Endodermal cell (in vitro differentiated cells): ENCODE data around the gene HERPUD1. TPM values are rescaled to one million over a fixed set of nuclear protein-coding genes. Genes with fewer than 3 reads are reported as not detected.

ENCODE experiments used
- DNase-seq: peaks from one replicate; pipeline ENCODE4 v3.0.0-alpha.2; 2017
- H3K27ac ChIP-seq: 2 replicates; pipeline ENCODE4 v1.5.1; 2013; ENCODE audit warnings: mild to moderate bottlenecking, low read depth, low read length, moderate library complexity
- H3K27me3 ChIP-seq: 2 replicates; pipeline ENCODE4 v1.6.1; 2013; ENCODE audit warnings: mild to moderate bottlenecking, low read length, moderate library complexity; ENCODE audit not compliant: insufficient read depth, control insufficient read depth, poor library complexity, severe bottlenecking
- H3K36me3 ChIP-seq: 2 replicates; pipeline ENCODE4 v1.7.0; 2013; ENCODE audit warnings: mild to moderate bottlenecking, low read length, moderate library complexity; ENCODE audit not compliant: control insufficient read depth, insufficient read depth
- H3K4me1 ChIP-seq: one replicate; pipeline ENCODE4 v1.7.0; 2013; ENCODE audit warnings: low read length; ENCODE audit not compliant: control insufficient read depth, insufficient read depth
- H3K4me3 ChIP-seq: 2 replicates; pipeline ENCODE4 v1.5.1; 2013; ENCODE audit warnings: mild to moderate bottlenecking, low read length, moderate library complexity
- H3K9ac ChIP-seq: 2 replicates; pipeline ENCODE4 v1.6.1; 2013; ENCODE audit warnings: mild to moderate bottlenecking, low read length, moderate library complexity; ENCODE audit not compliant: poor library complexity, severe bottlenecking; ENCODE audit errors: extremely low read depth
- H3K9me3 ChIP-seq: 2 replicates; pipeline ENCODE4 v1.6.1; 2013; ENCODE audit warnings: mild to moderate bottlenecking, low read length, moderate library complexity; ENCODE audit not compliant: control insufficient read depth
- H3K27ac Mint-ChIP-seq: 2 replicates; pipeline ENCODE4 v1.8.0; 2020; ENCODE audit warnings: mixed read lengths
- H3K27me3 Mint-ChIP-seq: 2 replicates; pipeline ENCODE4 v1.8.0; 2021; ENCODE audit warnings: mild to moderate bottlenecking, mixed read lengths; ENCODE audit not compliant: insufficient read depth
- H3K36me3 Mint-ChIP-seq: 2 replicates; pipeline ENCODE4 v1.8.0; 2020; ENCODE audit warnings: low read depth, mixed read lengths
- H3K4me1 Mint-ChIP-seq: 2 replicates; pipeline ENCODE4 v1.8.0; 2020; ENCODE audit warnings: mixed read lengths
- H3K4me3 Mint-ChIP-seq: 2 replicates; pipeline ENCODE4 v1.8.0; 2020; ENCODE audit warnings: mild to moderate bottlenecking, moderate library complexity, mixed read lengths
- H3K9me3 Mint-ChIP-seq: 2 replicates; pipeline ENCODE4 v1.8.0; 2020; ENCODE audit warnings: mild to moderate bottlenecking, mixed read lengths
- CTCF ChIP-seq: fragments of 200-600 bp; sonication (generic); conservative IDR thresholded peaks from 2 replicates; pipeline ENCODE4 v1.5.0; 2021; ENCODE audit warnings: antibody characterized with exemption, mild to moderate bottlenecking
- WGBS, 2 experiments: methylation state at CpG; one replicate each; pipeline versions ENCODE4 v1.1.5 to v1.1.7; 2013; ENCODE audit warnings: missing lambda C conversion rate in 2 of 2, mixed read lengths in 1 of 2; ENCODE audit not compliant: insufficient coverage in 1 of 2, insufficient read length in 1 of 2; 5-methylcytosine and 5-hydroxymethylcytosine counted together
- total RNA-seq, 2 donors: library from RNA; stranded (reverse); fragmentation: NEBNext Ultra II Directional in 1 of 2; extraction: Animal tissue kit (Norgen Biotek cat#: 25700) in 1 of 2; gene quantifications; 2 replicates in 1 of 2; 3 replicates in 1 of 2; pipeline ENCODE4 v1.2.1, GENCODE V29; 2021

HERPUD1 gene
- total RNA-seq, 2 donors from 2014 or later = 21.5 to 40.6 TPM

GRCh38 chr16:56910112-56910511, 21.8 kb upstream of the HERPUD1 start:
- Histone ChIP-seq H3K9ac (no peak overlapping the region), H3K9me3 (no peaks in the 10 kb centered on the region), H3K4me3 (no peak overlapping the region), H3K4me1 (no peaks in the 10 kb centered on the region), H3K36me3 (no peaks in the 10 kb centered on the region), H3K27me3 (no peaks in the 10 kb centered on the region), H3K27ac (no peak overlapping the region)
- H3K4me3 Mint-ChIP-seq = no peak overlapping the region
- H3K27ac Mint-ChIP-seq = no peak overlapping the region
- DNase-seq = no peak
- H3K27me3 Mint-ChIP-seq = no peaks in the 10 kb centered on the region
- TF ChIP-seq CTCF = no peak
- no peaks in the 10 kb centered on the region for H3K36me3 Mint-ChIP-seq
- peaks cover 3% of the 10 kb centered on the region for H3K9me3 Mint-ChIP-seq
- no peaks in the 10 kb centered on the region for H3K4me1 Mint-ChIP-seq
- 81 to 95% methylated on average over 2 to 5 of the region's 5 CpGs for WGBS, 2 experiments

- Mint-ChIP-seq H3K9me3 (peaks cover 3% of the 10 kb centered on the region), H3K4me3 (no peak overlapping the region), H3K27ac (no peak overlapping the region), H3K4me1 (no peaks in the 10 kb centered on the region), H3K27me3 (no peaks in the 10 kb centered on the region), H3K36me3 (no peaks in the 10 kb centered on the region)
- DNase-seq = no peak
- Histone ChIP-seq H3K4me1 (no peaks in the 10 kb centered on the region), H3K27me3 (no peaks in the 10 kb centered on the region), H3K4me3 (no peak overlapping the region), H3K27ac (no peak overlapping the region), H3K36me3 (no peaks in the 10 kb centered on the region), H3K9me3 (no peaks in the 10 kb centered on the region), H3K9ac (no peak overlapping the region)
- WGBS, 2 experiments = 81 to 88% methylated on average over 9 to 12 of the region's 12 CpGs
- no peak for TF ChIP-seq CTCF
These were observed 21.0 kb upstream of the HERPUD1 start for GRCh38 chr16:56910654-56911539.

- no peak for DNase-seq
- Mint-ChIP-seq H3K9me3 (peaks cover 3% of the 10 kb centered on the region), H3K4me1 (no peaks in the 10 kb centered on the region), H3K36me3 (no peaks in the 10 kb centered on the region), H3K27me3 (no peaks in the 10 kb centered on the region), H3K4me3 (no peak overlapping the region), H3K27ac (no peak overlapping the region)
- no peak overlapping the region for H3K27ac ChIP-seq
- no peak for TF ChIP-seq CTCF
- H3K9ac ChIP-seq = no peak overlapping the region
- 86 to 88% methylated on average over 20 to 22 of the region's 22 CpGs for WGBS, 2 experiments
- H3K36me3 ChIP-seq = no peaks in the 10 kb centered on the region
- no peaks in the 10 kb centered on the region for H3K27me3 ChIP-seq
- no peak overlapping the region for H3K4me3 ChIP-seq
- no peaks in the 10 kb centered on the region for H3K4me1 ChIP-seq
- no peaks in the 10 kb centered on the region for H3K9me3 ChIP-seq
These were observed 20.0 kb upstream of the HERPUD1 start for GRCh38 chr16:56911771-56912571.
